ENCODE measurements around the gene PSAPL1.

Gene PSAPL1, protein sequence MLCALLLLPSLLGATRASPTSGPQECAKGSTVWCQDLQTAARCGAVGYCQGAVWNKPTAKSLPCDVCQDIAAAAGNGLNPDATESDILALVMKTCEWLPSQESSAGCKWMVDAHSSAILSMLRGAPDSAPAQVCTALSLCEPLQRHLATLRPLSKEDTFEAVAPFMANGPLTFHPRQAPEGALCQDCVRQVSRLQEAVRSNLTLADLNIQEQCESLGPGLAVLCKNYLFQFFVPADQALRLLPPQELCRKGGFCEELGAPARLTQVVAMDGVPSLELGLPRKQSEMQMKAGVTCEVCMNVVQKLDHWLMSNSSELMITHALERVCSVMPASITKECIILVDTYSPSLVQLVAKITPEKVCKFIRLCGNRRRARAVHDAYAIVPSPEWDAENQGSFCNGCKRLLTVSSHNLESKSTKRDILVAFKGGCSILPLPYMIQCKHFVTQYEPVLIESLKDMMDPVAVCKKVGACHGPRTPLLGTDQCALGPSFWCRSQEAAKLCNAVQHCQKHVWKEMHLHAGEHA

DNA sequence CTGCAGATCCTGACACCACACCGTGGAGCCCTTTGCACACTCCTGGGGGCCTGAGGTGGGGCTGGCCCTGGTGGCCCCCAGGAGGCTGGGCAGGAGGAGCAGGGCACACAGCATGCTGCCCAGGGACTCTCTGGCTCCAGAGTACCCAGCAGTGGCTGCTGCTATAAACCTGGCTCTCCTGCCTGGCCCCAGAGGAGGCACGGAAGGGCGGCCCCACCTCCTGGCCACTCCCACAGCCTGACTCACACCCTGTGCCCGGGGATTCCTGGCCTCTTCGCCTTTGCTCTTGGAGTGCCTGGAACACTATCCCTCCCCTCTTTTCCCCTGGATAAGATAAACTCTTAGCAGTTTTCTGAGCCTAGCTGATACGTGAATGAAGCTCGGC lies at the start of gene PSAPL1:
Gene PSAPL1 (minus strand): TSS at position 165 of the 385 bp plus-strand sequence. CDS start 51 bp downstream, at position 114.
- Histone ChIP-seq H3K27me3 (ENCODE audit: control insufficient read depth, insufficient read depth, low read length) (no peaks in the 10 kb centered on the region), H3K4me1 (ENCODE audit: control insufficient read depth, insufficient read depth, low read length) (peaks cover 37% of the 10 kb centered on the region), H3K9me3 (ENCODE audit: control insufficient read depth, insufficient read depth, low read depth, low read length) (peaks cover 11% of the 10 kb centered on the region), H3K9ac (ENCODE audit: low read length) (no peak within 1 kb of the TSS), H3K36me3 (ENCODE audit: control insufficient read depth, insufficient read depth, low read length) (no peaks in the 10 kb centered on the region), H3K4me3 (ENCODE audit: low read depth, low read length) (no peak within 1 kb of the TSS), H3K27ac (ENCODE audit: low read depth, low read length) (no peak within 1 kb of the TSS; the same call in 1 of the 2 replicates)

DNA sequence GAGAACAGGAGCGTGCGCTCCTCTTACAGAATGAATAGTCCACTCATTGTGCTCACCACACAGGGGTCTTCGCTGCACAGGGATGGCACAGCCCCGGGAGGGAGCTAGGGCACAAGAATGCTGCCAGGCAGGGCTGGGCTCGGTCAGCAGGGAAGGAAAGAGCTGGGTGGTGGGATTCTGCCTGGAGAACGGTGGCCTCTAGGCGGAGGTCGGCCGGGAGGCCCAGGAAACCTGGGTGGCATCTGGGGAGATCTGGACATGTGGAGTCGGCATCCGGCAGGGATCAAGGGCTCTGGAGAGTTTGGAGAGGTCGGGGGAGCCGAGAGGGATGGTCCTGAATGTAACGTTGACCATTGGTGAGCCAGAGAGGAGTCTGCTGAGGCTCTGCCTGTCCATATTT lies 46.5 kb upstream of the PSAPL1 start:
- peaks cover 15% of the 10 kb centered on the region for H3K4me1 ChIP-seq (ENCODE audit: control insufficient read depth, insufficient read depth, low read length)
- H3K27me3 ChIP-seq (ENCODE audit: control insufficient read depth, insufficient read depth, low read length): no peaks in the 10 kb centered on the region
- no peaks in the 10 kb centered on the region for H3K9me3 ChIP-seq (ENCODE audit: control insufficient read depth, insufficient read depth, low read depth, low read length)
- H3K4me3 ChIP-seq (ENCODE audit: low read depth, low read length): no peak overlapping the region
- H3K36me3 ChIP-seq (ENCODE audit: control insufficient read depth, insufficient read depth, low read length): no peaks in the 10 kb centered on the region
- H3K27ac ChIP-seq (ENCODE audit: low read depth, low read length): no peak overlapping the region
- H3K9ac ChIP-seq (ENCODE audit: low read length): no peak overlapping the region

DNA sequence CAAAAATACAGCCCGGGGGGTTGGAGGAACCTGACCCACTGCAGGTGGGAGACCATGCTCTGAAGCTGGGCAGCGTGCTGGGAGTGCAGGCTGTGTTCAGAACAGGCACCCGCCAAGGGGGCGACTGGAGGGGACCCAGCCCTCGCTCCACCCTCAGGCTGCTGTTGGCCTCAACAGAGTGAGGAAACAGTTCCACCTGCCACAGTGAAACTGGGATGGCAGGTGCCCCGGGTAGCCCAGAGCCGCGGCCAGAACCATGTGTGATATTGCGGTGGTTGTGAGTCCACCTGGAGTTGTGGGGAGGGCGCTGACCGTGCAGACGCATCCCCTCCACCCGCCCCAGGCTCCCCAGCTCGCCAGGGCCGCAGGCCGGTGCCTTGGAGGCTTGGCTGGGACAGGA lies 45.7 kb upstream of the PSAPL1 start:
- Histone ChIP-seq H3K36me3 (ENCODE audit: control insufficient read depth, insufficient read depth, low read length) (no peaks in the 10 kb centered on the region), H3K27me3 (ENCODE audit: control insufficient read depth, insufficient read depth, low read length) (no peaks in the 10 kb centered on the region), H3K4me3 (ENCODE audit: low read depth, low read length) (no peak overlapping the region), H3K4me1 (ENCODE audit: control insufficient read depth, insufficient read depth, low read length) (peaks cover 15% of the 10 kb centered on the region), H3K27ac (ENCODE audit: low read depth, low read length) (no peak overlapping the region), H3K9me3 (ENCODE audit: control insufficient read depth, insufficient read depth, low read depth, low read length) (no peaks in the 10 kb centered on the region), H3K9ac (ENCODE audit: low read length) (no peak overlapping the region)

DNA sequence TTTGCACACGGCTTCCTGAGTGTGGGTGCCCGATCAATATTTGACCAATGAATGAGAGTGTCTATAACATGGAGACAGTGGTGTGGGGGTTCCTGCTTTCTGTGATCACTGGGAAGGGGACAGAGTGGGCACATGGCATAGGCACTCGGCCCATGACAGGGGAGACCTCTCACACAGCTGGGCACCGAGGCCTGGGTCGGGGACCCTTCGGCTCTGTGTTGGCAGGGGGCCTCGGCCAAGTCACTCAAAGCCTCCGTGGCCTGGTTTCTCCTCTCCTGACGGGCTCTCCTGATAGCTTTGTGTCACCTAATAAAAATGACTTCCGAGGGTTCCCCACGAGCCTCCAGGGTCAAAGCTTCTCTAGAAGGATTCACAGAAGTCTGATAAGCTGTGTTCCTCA lies 43.9 kb upstream of the PSAPL1 start:
- no peaks in the 10 kb centered on the region for H3K27me3 ChIP-seq (ENCODE audit: control insufficient read depth, insufficient read depth, low read length)
- H3K36me3 ChIP-seq (ENCODE audit: control insufficient read depth, insufficient read depth, low read length): no peaks in the 10 kb centered on the region
- H3K4me1 ChIP-seq (ENCODE audit: control insufficient read depth, insufficient read depth, low read length): no peaks in the 10 kb centered on the region; the same call in 1 of the 2 replicates
- H3K9me3 ChIP-seq (ENCODE audit: control insufficient read depth, insufficient read depth, low read depth, low read length): no peaks in the 10 kb centered on the region
- no peak overlapping the region for H3K27ac ChIP-seq (ENCODE audit: low read depth, low read length)
- H3K9ac ChIP-seq (ENCODE audit: low read length): no peak overlapping the region
- H3K4me3 ChIP-seq (ENCODE audit: low read depth, low read length): no peak overlapping the region

DNA sequence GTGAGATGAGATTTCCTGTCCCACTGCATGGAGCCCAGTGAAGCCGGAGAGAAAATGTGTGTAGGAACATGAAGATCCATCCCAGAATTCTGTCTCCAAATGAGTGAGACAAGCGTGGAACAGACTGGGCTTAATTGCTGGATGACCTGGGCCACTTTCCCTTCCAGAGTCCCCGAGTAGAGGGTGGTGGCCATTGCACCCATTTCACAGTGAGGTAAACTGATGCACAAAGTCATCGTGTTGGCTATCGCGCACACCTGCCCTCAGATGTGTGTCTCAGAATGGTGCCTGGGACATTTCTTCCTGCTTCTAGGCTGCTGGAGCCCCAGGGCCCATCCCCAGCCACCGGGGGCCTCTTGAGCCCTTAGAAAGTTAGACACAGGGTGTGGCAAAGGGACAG lies 43.0 kb upstream of the PSAPL1 start:
- H3K27me3 ChIP-seq (ENCODE audit: control insufficient read depth, insufficient read depth, low read length): no peaks in the 10 kb centered on the region
- no peaks in the 10 kb centered on the region for H3K36me3 ChIP-seq (ENCODE audit: control insufficient read depth, insufficient read depth, low read length)
- no peak overlapping the region for H3K9ac ChIP-seq (ENCODE audit: low read length)
- peaks cover 2% of the 10 kb centered on the region; the same call in 1 of the 2 replicates for H3K4me1 ChIP-seq (ENCODE audit: control insufficient read depth, insufficient read depth, low read length)
- no peak overlapping the region for H3K4me3 ChIP-seq (ENCODE audit: low read depth, low read length)
- H3K9me3 ChIP-seq (ENCODE audit: control insufficient read depth, insufficient read depth, low read depth, low read length): no peaks in the 10 kb centered on the region
- H3K27ac ChIP-seq (ENCODE audit: low read depth, low read length): no peak overlapping the region

DNA sequence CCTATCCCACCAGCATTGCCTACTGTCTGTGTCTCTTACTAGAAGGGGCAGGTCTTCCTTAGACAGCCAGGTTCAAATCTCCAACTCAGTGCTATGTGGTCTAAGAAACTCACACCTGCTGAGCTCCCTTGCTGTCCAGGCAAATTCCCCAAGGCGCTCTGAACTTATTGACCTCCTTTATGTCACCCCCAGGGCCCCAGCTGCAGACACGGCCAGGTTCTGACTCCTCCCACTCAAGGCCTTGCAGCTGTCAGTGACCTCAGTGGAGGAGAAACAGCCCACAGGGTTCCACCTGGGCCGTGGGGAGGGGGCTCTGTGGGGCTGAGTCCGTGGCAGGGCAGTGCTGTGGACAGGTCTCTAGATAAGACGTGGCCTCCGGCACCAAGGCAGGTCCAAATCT lies 42.1 kb upstream of the PSAPL1 start:
- Histone ChIP-seq H3K9me3 (ENCODE audit: control insufficient read depth, insufficient read depth, low read depth, low read length) (no peaks in the 10 kb centered on the region), H3K27me3 (ENCODE audit: control insufficient read depth, insufficient read depth, low read length) (no peaks in the 10 kb centered on the region), H3K36me3 (ENCODE audit: control insufficient read depth, insufficient read depth, low read length) (no peaks in the 10 kb centered on the region), H3K9ac (ENCODE audit: low read length) (no peak overlapping the region), H3K27ac (ENCODE audit: low read depth, low read length) (no peak overlapping the region), H3K4me1 (ENCODE audit: control insufficient read depth, insufficient read depth, low read length) (peaks cover 8% of the 10 kb centered on the region; the same call in 1 of the 2 replicates), H3K4me3 (ENCODE audit: low read depth, low read length) (no peak overlapping the region)

DNA sequence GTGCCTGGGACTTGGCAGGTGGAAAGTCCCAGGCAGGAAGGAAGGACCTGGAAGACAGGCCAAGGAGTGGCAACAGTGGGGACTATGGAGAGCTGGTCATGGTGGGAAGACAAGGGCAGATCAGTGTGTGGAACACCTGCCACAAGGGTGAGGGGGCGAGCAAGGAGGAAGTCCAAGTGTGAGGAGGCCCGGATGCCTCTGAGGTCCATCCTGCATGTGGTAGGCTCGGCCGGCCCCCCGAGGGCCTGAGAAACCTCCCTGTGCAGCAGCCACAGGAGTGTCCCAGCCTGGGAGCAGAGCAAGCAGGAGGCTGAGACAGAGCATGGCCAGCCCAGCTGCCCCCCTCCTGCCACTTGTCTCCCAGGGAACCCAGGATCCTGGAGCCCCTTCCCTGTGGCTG lies 40.5 kb upstream of the PSAPL1 start:
- H3K27ac ChIP-seq (ENCODE audit: low read depth, low read length): no peak overlapping the region
- H3K9ac ChIP-seq (ENCODE audit: low read length): no peak overlapping the region
- no peaks in the 10 kb centered on the region for H3K27me3 ChIP-seq (ENCODE audit: control insufficient read depth, insufficient read depth, low read length)
- H3K4me1 ChIP-seq (ENCODE audit: control insufficient read depth, insufficient read depth, low read length): peaks cover 8% of the 10 kb centered on the region; the same call in 1 of the 2 replicates
- no peak overlapping the region for H3K4me3 ChIP-seq (ENCODE audit: low read depth, low read length)
- H3K36me3 ChIP-seq (ENCODE audit: control insufficient read depth, insufficient read depth, low read length): no peaks in the 10 kb centered on the region
- H3K9me3 ChIP-seq (ENCODE audit: control insufficient read depth, insufficient read depth, low read depth, low read length): no peaks in the 10 kb centered on the region

DNA sequence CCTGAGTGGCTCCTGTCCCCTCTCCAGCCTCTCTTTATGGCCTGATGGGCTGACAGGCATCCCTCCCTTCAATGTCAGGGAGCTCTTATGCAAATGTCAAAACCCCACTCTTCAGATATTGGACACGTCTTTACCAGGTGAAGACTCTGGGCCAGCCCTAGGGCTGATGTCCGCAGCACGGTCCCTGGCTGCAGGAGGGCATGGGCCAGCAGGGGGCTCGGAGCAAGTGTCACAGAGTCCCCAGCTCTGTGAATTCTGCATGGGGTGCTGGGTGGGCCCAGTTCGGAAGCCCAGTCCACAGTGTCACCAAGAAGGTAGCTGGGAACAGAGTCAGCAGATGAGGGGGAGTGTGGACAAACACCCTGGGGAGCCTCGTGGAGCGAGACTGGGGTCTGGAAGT lies 39.6 kb upstream of the PSAPL1 start:
- Histone ChIP-seq H3K27ac (ENCODE audit: low read depth, low read length) (no peak overlapping the region), H3K4me1 (ENCODE audit: control insufficient read depth, insufficient read depth, low read length) (peaks cover 8% of the 10 kb centered on the region; the same call in 1 of the 2 replicates), H3K9ac (ENCODE audit: low read length) (no peak overlapping the region), H3K36me3 (ENCODE audit: control insufficient read depth, insufficient read depth, low read length) (no peaks in the 10 kb centered on the region), H3K27me3 (ENCODE audit: control insufficient read depth, insufficient read depth, low read length) (no peaks in the 10 kb centered on the region), H3K4me3 (ENCODE audit: low read depth, low read length) (no peak overlapping the region), H3K9me3 (ENCODE audit: control insufficient read depth, insufficient read depth, low read depth, low read length) (no peaks in the 10 kb centered on the region)

DNA sequence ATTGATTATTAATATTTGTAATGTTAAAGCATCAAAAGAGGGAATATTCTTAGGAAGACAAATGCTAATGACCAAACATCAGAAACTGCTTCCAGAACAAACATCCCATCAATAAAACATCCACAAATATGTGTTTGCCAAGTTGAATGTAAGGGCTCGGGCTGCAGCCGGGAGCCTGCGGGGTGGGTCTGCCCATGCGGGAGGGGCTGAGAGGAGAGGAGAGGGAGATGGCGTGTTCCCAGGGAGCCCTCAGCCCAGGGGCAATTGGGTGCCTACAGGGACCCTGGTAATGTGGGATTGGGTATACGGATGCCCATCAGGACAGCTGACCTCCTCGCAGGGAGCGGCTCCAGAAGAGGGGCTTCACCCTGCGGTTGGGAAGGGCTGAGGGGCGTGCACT lies 38.4 kb upstream of the PSAPL1 start:
- Histone ChIP-seq H3K27ac (ENCODE audit: low read depth, low read length) (no peak overlapping the region), H3K4me3 (ENCODE audit: low read depth, low read length) (no peak overlapping the region), H3K9ac (ENCODE audit: low read length) (no peak overlapping the region), H3K36me3 (ENCODE audit: control insufficient read depth, insufficient read depth, low read length) (no peaks in the 10 kb centered on the region), H3K4me1 (ENCODE audit: control insufficient read depth, insufficient read depth, low read length) (peaks cover 8% of the 10 kb centered on the region; the same call in 1 of the 2 replicates), H3K27me3 (ENCODE audit: control insufficient read depth, insufficient read depth, low read length) (no peaks in the 10 kb centered on the region), H3K9me3 (ENCODE audit: control insufficient read depth, insufficient read depth, low read depth, low read length) (no peaks in the 10 kb centered on the region)

DNA sequence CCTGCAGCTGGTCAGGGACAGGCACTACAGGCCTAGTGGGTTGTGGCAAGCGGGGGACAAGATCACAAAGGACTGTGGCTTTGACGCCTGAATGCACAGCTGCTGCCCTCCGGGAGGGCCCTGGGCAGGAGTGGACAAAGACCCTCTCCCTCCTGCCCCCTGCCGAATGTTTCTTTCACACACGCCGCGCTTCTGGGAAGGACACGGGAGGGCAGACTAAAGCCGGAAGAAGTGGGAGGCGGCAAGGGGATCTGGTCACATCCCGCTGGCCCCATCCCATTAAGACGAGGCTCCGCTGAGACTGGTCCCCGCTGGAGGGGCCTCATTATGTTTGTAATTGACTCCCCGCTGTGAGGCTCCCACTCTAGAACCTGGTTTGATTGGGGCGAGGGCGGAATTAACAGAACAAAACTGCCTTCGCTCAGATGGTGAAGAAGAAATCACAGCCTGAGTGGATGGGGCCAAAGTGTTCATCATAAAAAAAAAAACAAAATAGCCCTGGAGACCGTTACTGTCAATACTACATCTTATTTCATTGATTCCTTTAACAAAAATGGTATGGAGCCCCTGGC lies 37.8 kb upstream of the PSAPL1 start:
- no peaks in the 10 kb centered on the region for H3K36me3 ChIP-seq (ENCODE audit: control insufficient read depth, insufficient read depth, low read length)
- H3K9ac ChIP-seq (ENCODE audit: low read length): no peak overlapping the region
- H3K4me3 ChIP-seq (ENCODE audit: low read depth, low read length): no peak overlapping the region
- no peaks in the 10 kb centered on the region for H3K9me3 ChIP-seq (ENCODE audit: control insufficient read depth, insufficient read depth, low read depth, low read length)
- no peaks in the 10 kb centered on the region for H3K27me3 ChIP-seq (ENCODE audit: control insufficient read depth, insufficient read depth, low read length)
- no peak overlapping the region for H3K27ac ChIP-seq (ENCODE audit: low read depth, low read length)
- peaks cover 8% of the 10 kb centered on the region; the same call in 1 of the 2 replicates for H3K4me1 ChIP-seq (ENCODE audit: control insufficient read depth, insufficient read depth, low read length)

DNA sequence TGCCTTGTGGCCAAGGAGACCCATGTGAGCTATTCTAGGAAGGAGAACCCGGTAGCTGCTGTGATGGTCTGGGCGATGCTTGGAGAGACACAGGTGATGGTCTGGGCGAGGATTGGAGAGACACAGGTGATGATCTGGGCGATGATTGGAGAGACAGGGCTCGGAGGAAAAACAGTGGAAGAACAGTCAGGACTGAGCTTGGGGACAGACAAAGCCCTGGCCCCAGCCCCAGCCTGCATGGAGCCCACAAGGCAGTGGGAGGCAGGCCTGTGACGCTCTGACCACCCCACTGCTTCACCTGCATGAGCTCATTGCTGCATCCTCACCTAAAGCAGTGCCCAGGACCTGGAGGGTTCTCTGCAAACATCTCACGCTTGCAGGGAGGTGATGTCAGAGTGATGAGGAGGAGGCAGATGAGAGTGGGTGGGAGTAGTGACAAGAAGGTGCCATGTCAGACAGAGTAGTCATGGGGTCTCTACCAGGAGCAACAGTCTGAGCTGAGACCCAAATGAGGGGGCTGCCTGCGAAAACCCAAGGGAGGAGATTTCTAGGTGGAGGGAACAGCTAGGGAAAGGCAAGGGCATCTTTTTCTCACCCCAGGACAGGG lies 35.9 kb upstream of the PSAPL1 start:
- Histone ChIP-seq H3K4me1 (ENCODE audit: control insufficient read depth, insufficient read depth, low read length) (peaks cover 8% of the 10 kb centered on the region; the same call in 1 of the 2 replicates), H3K9ac (ENCODE audit: low read length) (no peak overlapping the region), H3K27me3 (ENCODE audit: control insufficient read depth, insufficient read depth, low read length) (no peaks in the 10 kb centered on the region), H3K27ac (ENCODE audit: low read depth, low read length) (no peak overlapping the region), H3K4me3 (ENCODE audit: low read depth, low read length) (no peak overlapping the region), H3K9me3 (ENCODE audit: control insufficient read depth, insufficient read depth, low read depth, low read length) (peaks cover 13% of the 10 kb centered on the region), H3K36me3 (ENCODE audit: control insufficient read depth, insufficient read depth, low read length) (no peaks in the 10 kb centered on the region)

Data from HUES6 (cell line).